NCI-H2171 treated with DMSO at 0.1 percent for 48 hours (cell line): Measurements from ENCODE around the gene HINT2.

Experiments
- DNase-seq: peaks from one replicate; lab custom pipeline; 2025; lab: John Stamatoyannopoulos, UW

Gene HINT2

GRCh38 chr9:35774907-35775635 lies 39.8 kb downstream of the HINT2 start:
- peak; percentile 5 for DNase-seq

- peak; percentile 12 for DNase-seq
Observed at GRCh38 chr9:35771943-35772342, 42.9 kb downstream of the HINT2 start.

- DNase-seq: peak; percentile 11
Observed at GRCh38 chr9:35771534-35771933, 43.3 kb downstream of the HINT2 start.

- no peak for DNase-seq
Observed at GRCh38 chr9:35771075-35771433, 43.8 kb downstream of the HINT2 start.

GRCh38 chr9:35769763-35770162 lies 45.1 kb downstream of the HINT2 start:
- no peak for DNase-seq

- DNase-seq: no peak
Observed at GRCh38 chr9:35767458-35767857, 47.4 kb downstream of the HINT2 start.

GRCh38 chr9:35766997-35767396 lies 47.8 kb downstream of the HINT2 start:
- DNase-seq: no peak

GRCh38 chr9:35763803-35764202 lies 51.0 kb downstream of the HINT2 start:
- DNase-seq: no peak

GRCh38 chr9:35763181-35763580 lies 51.7 kb downstream of the HINT2 start:
- no peak for DNase-seq
